Measurements from ENCODE around the gene ZNF322. TPM values are rescaled to one million over a fixed set of nuclear protein-coding genes. Genes with fewer than 3 reads are reported as not detected.
"Not testable (repeated sequence)": the region's sequence is repeated elsewhere in the genome, so short reads cannot be mapped to it uniquely, and the experiment has no call there.

The ZNF322 gene
- total and polyA plus RNA-seq, 4 donors, result 3.3 to 9.0 (median 6.8) TPM

DNA sequence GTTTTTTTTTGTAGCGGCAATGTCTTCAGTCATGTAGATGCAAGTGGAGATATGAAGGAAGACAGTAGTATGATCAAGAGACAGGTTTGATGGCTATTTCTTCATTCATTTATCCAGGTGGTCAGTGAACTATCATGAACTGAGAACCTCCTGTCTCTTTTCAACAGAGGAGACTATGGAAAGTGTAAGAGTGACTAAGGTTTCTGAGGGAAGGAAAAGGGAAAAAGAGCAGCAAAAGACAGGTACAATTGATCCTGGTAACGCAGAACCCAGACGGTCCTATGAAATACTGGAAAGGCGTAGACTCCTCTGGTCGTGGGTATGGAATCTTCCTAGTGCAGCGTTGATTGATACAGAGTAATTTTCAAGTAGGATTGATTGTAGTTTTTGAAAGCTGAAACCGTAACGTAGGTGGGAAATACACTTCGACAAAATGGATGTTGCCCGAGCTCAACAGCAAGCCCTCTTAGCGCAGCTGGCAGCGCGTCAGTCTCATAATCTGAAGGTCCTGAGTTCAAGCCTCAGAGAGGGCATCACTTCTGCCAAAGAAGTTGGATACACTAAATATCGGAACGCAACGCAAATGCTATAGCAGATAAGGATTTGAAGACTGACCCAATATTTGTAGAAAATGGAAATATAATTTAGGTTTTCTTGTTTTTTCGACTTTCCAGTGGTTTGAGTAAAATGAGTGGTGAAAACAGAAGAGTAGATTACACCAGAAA is 41.6 kb upstream of the ZNF322 start:
- no CpG with 5 or more reads among the region's 17 CpGs for WGBS
- not testable (repeated sequence) for DNase-seq (ENCODE audit: low spot score); H3K4me1 ChIP-seq (ENCODE audit: control insufficient read depth in 4 of 4, insufficient read depth in 4 of 4, low read length in 3 of 4); H3K9me3 ChIP-seq (ENCODE audit: control insufficient read depth in 4 of 4, low read length in 3 of 4); H3K9ac ChIP-seq (ENCODE audit: low read depth in 1 of 2, low read length in 2 of 2); H3K4me3 ChIP-seq (ENCODE audit: low read depth in 1 of 3, low read length in 3 of 3); H3K27me3 ChIP-seq (ENCODE audit: control insufficient read depth in 4 of 4, insufficient read depth in 4 of 4, low read length in 3 of 4); H3K27ac ChIP-seq (ENCODE audit: low read depth in 1 of 2, low read length in 2 of 2); H3K36me3 ChIP-seq (ENCODE audit: control insufficient read depth in 4 of 4, insufficient read depth in 3 of 4, low read depth in 1 of 4, low read length in 3 of 4)

DNA sequence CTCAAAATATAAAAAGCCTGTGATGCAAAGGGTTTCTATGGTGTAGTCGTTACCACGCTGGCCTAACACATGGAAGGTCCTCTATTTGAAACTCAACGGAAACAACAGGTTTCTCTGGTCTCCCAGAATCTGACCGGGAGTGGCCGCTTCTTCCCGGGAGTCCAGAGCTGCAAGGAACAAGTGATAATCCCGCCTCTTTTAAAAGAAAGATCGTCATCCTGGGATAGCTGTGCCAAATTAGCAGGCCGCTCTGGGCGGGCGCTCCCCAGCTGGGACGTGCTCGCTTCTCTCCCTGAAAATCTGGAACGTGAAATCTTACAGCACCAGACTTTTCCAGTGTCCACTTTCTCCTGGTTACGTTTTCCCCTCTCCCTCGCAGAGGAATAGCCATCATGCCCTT is 38.0 kb upstream of the ZNF322 start:
- no CpG with 5 or more reads among the region's 16 CpGs for WGBS
- not testable (repeated sequence) for DNase-seq (ENCODE audit: low spot score); H3K9ac ChIP-seq (ENCODE audit: low read depth in 1 of 2, low read length in 2 of 2); H3K36me3 ChIP-seq (ENCODE audit: control insufficient read depth in 4 of 4, insufficient read depth in 3 of 4, low read depth in 1 of 4, low read length in 3 of 4); H3K4me1 ChIP-seq (ENCODE audit: control insufficient read depth in 4 of 4, insufficient read depth in 4 of 4, low read length in 3 of 4); H3K27ac ChIP-seq (ENCODE audit: low read depth in 1 of 2, low read length in 2 of 2); H3K27me3 ChIP-seq (ENCODE audit: control insufficient read depth in 4 of 4, insufficient read depth in 4 of 4, low read length in 3 of 4); H3K9me3 ChIP-seq (ENCODE audit: control insufficient read depth in 4 of 4, low read length in 3 of 4); H3K4me3 ChIP-seq (ENCODE audit: low read depth in 1 of 3, low read length in 3 of 3)

DNA sequence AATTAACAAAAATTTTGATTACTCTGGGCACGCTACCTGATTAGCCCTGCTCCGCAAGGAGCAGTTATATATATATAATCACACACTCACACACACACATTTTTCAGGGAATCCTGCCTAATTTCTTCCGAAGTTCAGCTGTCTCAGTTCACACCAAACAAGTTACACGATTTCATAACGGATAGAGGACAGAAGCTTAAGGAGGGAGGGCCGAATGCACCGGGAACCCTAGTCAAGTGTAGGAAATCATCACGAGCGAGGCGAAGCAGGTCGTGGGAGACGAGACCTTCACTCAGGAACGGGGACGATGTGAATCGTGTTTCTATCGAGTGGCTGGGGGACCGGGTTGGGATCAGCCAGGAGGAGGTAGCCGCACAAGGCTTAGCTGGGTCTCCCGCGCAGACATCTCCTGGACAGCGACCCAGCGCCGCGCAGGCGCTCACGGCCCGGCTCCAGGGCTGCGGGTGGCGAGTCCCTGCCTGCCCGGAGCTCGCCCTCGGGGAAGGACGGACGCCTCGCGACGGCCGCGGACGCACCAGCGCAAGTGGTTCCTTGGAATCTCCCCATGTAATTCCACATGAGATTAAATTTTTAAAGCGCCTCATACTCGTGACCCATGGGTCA is 29.9 kb upstream of the ZNF322 start:
- H3K27me3 ChIP-seq (ENCODE audit: control insufficient read depth in 4 of 4, insufficient read depth in 4 of 4, low read length in 3 of 4); H3K27ac ChIP-seq (ENCODE audit: low read depth in 1 of 2, low read length in 2 of 2); H3K4me1 ChIP-seq (ENCODE audit: control insufficient read depth in 4 of 4, insufficient read depth in 4 of 4, low read length in 3 of 4); DNase-seq (ENCODE audit: low spot score); H3K9me3 ChIP-seq (ENCODE audit: control insufficient read depth in 4 of 4, low read length in 3 of 4); H3K9ac ChIP-seq (ENCODE audit: low read depth in 1 of 2, low read length in 2 of 2); H3K4me3 ChIP-seq (ENCODE audit: low read depth in 1 of 3, low read length in 3 of 3); H3K36me3 ChIP-seq (ENCODE audit: control insufficient read depth in 4 of 4, insufficient read depth in 3 of 4, low read depth in 1 of 4, low read length in 3 of 4): not testable (repeated sequence)
- no CpG with 5 or more reads among the region's 43 CpGs for WGBS

DNA sequence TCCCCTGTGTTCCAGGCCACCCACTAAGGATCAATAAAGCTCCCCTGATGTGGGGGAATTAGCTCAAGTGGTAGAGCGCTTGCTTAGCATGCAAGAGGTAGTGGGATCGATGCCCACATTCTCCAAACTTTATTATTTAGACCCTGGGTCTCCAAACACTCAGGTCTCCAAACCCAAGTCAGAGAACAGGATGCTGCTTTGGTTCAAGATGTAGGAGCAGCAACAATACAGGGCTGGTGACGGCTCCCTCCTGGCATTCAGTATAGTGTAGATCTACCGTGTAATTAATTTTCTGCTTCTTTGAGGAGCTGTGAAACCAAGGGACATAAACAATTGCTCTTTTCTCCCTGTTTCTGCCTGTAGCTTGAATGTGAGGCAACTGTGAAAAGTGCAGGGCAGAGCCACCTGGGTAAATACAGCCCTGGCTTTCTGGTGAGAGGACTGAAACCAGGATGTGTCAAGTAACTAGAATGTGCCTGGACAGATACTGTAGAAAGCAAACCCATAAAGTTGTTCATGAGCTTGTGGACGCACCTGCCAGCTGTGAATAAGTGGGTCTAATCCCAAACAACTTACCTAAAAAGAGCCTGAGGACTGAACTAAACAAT is 23.0 kb upstream of the ZNF322 start:
- not testable (repeated sequence) for H3K27me3 ChIP-seq (ENCODE audit: control insufficient read depth in 4 of 4, insufficient read depth in 4 of 4, low read length in 3 of 4); H3K4me1 ChIP-seq (ENCODE audit: control insufficient read depth in 4 of 4, insufficient read depth in 4 of 4, low read length in 3 of 4); H3K9me3 ChIP-seq (ENCODE audit: control insufficient read depth in 4 of 4, low read length in 3 of 4); H3K4me3 ChIP-seq (ENCODE audit: low read depth in 1 of 3, low read length in 3 of 3); H3K27ac ChIP-seq (ENCODE audit: low read depth in 1 of 2, low read length in 2 of 2); H3K36me3 ChIP-seq (ENCODE audit: control insufficient read depth in 4 of 4, insufficient read depth in 3 of 4, low read depth in 1 of 4, low read length in 3 of 4); DNase-seq (ENCODE audit: low spot score); H3K9ac ChIP-seq (ENCODE audit: low read depth in 1 of 2, low read length in 2 of 2)
- 88% methylated on average over 1 of the region's 5 CpGs for WGBS

DNA sequence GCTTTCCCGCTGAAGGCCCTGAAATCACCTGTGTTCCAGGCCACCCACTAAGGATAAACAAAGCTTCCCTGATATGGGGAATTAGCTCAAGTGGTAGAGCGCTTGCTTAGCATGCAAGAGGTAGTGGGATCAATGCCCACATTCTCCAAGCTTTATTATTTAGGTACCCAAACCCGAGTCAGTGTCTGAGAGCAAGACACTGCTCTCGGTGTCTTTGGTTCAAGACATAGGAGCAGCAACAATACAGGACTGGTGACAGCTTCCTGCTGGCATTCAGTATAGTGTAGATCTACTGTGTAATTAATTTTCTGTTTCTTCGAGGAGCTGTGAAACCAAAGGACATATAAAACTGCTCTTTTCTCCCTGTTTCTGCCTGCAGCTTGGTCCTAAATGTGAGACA is 13.7 kb upstream of the ZNF322 start:
- not testable (repeated sequence) for H3K9ac ChIP-seq (ENCODE audit: low read depth in 1 of 2, low read length in 2 of 2); H3K27me3 ChIP-seq (ENCODE audit: control insufficient read depth in 4 of 4, insufficient read depth in 4 of 4, low read length in 3 of 4); DNase-seq (ENCODE audit: low spot score); H3K4me3 ChIP-seq (ENCODE audit: low read depth in 1 of 3, low read length in 3 of 3); H3K36me3 ChIP-seq (ENCODE audit: control insufficient read depth in 4 of 4, insufficient read depth in 3 of 4, low read depth in 1 of 4, low read length in 3 of 4); H3K27ac ChIP-seq (ENCODE audit: low read depth in 1 of 2, low read length in 2 of 2); H3K4me1 ChIP-seq (ENCODE audit: control insufficient read depth in 4 of 4, insufficient read depth in 4 of 4, low read length in 3 of 4); H3K9me3 ChIP-seq (ENCODE audit: control insufficient read depth in 4 of 4, low read length in 3 of 4)
- WGBS, result no CpG with 5 or more reads among the region's 5 CpGs

DNA sequence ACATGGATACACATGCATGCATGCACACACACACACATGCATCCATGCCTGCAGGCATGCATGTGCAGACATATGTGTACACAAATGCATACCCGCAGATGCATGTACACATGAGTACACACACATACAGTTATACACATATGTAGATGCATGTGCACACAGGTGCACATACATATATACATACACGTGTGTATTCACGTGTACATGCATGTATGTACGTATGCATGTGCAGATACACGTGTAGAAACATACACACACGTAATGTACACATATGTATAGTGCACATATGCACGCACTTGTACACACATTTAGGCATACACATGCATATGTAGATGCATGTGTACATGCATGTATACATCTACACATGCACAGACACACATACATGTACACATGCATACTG is 11.0 kb upstream of the ZNF322 start:
- H3K27me3 ChIP-seq (ENCODE audit: control insufficient read depth in 4 of 4, insufficient read depth in 4 of 4, low read length in 3 of 4); H3K4me1 ChIP-seq (ENCODE audit: control insufficient read depth in 4 of 4, insufficient read depth in 4 of 4, low read length in 3 of 4); H3K36me3 ChIP-seq (ENCODE audit: control insufficient read depth in 4 of 4, insufficient read depth in 3 of 4, low read depth in 1 of 4, low read length in 3 of 4); H3K4me3 ChIP-seq (ENCODE audit: low read depth in 1 of 3, low read length in 3 of 3); DNase-seq (ENCODE audit: low spot score); H3K9me3 ChIP-seq (ENCODE audit: control insufficient read depth in 4 of 4, low read length in 3 of 4); H3K27ac ChIP-seq (ENCODE audit: low read depth in 1 of 2, low read length in 2 of 2); H3K9ac ChIP-seq (ENCODE audit: low read depth in 1 of 2, low read length in 2 of 2): not testable (repeated sequence)
- WGBS, result 76% methylated on average over 7 of the region's 7 CpGs

DNA sequence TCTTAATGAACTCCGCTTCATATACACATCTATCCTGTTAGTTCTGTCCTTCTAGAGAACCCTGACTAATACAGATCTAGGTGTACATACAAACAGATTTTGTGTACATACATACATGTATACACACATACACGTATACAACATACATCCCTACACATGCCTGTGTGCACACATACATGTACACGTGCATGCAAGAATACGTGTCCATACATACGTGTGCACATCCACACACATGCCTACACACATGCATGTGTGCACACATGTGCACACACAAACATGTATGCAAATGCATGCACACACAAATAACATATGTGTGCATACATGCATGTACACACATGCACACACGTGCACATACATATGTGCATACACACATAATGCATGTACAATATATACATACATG is 10.5 kb upstream of the ZNF322 start:
- H3K36me3 ChIP-seq (ENCODE audit: control insufficient read depth in 4 of 4, insufficient read depth in 3 of 4, low read depth in 1 of 4, low read length in 3 of 4); H3K4me3 ChIP-seq (ENCODE audit: low read depth in 1 of 3, low read length in 3 of 3); H3K9me3 ChIP-seq (ENCODE audit: control insufficient read depth in 4 of 4, low read length in 3 of 4); H3K9ac ChIP-seq (ENCODE audit: low read depth in 1 of 2, low read length in 2 of 2); DNase-seq (ENCODE audit: low spot score); H3K27me3 ChIP-seq (ENCODE audit: control insufficient read depth in 4 of 4, insufficient read depth in 4 of 4, low read length in 3 of 4); H3K27ac ChIP-seq (ENCODE audit: low read depth in 1 of 2, low read length in 2 of 2); H3K4me1 ChIP-seq (ENCODE audit: control insufficient read depth in 4 of 4, insufficient read depth in 4 of 4, low read length in 3 of 4): not testable (repeated sequence)
- 83% methylated on average over 6 of the region's 6 CpGs for WGBS

All from liver (tissue), 9 donors.